COLO668 (cell line): ENCODE measurements around the gene LRRC4B.

Source experiments
- DNase-seq: peaks from one replicate; lab custom pipeline; 2025; ENCODE audit not compliant: unreplicated experiment; lab: John Stamatoyannopoulos, UW

The LRRC4B gene

DNA sequence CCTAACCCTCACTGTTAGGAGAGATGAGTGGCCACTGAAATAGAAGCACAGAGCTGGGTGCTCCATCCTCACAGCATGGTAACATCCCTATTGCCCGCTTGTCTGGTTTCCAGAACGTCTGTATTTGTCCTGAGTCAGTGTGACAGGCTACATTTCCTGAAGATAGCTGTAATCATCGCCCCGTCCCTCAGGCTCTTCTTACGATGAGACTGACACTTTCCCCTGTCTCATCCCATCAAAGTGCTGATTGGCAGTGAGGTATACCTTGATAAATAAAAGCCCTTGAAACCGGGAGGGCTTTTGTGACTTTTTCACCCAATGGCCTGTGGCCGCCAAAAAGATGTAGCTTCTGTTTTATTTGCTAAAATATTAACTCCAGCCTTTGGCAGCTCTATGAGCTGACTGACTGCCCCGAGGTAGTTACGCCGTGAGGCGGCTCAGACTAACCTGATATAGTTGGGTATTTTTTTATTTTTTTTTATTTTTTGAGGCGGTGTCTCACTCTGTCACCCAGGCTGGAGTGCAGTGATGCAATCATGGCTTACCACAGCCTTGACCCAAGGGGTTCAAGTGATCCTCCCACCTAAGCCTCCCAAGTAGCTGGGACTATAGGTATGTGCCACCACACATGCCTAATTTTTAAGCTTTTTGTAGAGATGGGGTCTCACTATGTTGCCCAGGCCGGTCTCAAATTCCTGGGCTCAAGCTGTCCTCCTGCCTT is 5.7 kb upstream of the LRRC4B start:
- DNase-seq = no peak

DNA sequence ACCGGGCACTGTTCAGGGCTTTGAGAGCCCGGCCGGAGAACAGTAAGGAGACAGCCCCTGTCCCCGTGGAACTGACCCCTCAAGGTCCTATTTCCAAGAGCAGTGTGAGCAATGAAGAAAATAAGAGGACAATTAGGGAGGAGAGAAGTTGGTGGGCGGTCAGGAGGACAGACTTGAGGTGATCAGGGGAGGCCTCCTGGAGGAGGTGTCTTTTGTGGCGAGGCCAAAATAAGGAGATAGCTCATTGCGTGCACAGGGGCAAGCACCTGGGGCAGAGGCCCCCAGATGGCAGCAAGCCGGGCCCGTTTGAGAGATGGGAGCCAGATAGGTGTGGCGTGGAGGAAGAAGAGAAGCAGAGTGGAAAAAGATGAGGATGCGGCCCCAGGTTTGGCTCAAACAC is 2.8 kb upstream of the LRRC4B start:
- no peak for DNase-seq

DNA sequence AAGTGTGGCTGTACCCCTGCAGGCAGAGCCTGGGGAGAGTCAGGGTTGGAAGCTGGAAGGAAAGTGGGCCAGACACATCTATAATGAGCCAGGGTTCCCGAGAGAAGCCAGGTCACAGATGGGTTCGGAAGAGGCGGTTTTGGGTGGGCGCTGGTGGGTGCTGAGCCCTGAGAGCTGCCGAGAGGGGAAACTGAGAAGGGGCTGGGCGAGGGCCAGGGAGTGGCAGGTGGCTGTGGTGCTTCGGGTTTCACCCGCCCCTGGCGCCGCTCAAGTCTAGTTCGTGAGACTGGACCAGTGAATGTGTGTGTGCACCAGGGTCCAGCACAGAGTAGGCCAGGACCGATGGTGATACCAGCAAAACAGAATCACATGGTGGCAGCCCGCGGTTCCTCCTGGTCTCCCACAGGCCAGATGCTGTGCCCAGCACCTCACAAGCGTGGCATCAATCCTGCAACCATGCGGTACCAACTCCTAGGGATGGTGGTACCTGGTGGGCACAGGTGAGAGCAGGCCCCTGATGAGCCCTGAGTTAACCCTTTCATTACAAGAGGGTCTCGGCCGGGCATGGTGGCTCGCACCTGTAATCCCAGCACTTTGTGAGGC is 1.8 kb upstream of the LRRC4B start:
- DNase-seq = no peak

DNA sequence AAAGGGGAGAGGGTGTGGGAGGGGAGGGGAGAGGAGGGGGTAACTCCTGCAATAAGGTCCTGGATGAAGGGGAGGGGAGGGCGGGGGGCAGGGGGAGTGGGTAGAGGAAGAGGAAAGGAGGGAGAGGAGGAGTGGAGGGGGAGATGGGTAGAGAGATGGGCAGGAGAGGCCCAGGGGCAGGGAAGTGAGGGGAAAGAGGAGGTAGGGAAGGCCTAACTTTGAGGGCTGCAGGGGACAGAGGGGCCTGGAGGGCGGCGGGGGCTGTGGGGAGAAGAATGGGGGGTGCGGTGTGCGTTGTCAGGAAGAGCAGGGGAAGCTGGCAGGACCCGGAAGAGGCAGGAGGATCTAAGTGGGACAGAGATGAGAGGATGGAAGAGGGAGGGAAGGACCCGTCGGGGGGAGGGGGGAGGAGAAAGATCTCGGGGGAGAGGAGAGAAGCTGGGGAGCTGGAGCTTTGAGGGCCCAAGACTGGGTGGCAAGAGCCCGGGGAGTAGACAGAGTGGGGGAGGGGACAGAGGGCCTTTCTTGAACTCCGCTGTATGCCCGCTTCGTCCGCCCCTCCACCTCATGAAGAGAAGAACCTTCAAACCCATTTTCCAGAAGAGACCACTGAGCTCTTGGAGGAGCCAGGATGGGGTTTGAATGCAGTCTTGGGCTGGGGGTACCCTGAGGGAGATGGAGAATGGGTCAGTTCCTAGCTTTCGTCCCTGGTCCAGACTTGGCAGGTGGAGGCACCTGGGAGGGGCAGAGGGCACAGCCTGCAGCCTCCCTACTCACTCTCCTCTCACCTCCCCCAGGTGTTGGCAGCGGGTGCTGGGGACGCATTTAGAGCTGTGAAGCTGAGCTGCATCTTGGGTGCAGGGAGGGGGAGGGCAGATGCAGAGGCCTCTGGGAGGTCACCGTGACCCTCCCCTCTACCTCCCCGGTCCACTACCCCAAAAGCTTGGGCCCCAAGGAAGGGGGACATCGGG is 778 bp upstream of the LRRC4B start:
- no peak for DNase-seq

DNA sequence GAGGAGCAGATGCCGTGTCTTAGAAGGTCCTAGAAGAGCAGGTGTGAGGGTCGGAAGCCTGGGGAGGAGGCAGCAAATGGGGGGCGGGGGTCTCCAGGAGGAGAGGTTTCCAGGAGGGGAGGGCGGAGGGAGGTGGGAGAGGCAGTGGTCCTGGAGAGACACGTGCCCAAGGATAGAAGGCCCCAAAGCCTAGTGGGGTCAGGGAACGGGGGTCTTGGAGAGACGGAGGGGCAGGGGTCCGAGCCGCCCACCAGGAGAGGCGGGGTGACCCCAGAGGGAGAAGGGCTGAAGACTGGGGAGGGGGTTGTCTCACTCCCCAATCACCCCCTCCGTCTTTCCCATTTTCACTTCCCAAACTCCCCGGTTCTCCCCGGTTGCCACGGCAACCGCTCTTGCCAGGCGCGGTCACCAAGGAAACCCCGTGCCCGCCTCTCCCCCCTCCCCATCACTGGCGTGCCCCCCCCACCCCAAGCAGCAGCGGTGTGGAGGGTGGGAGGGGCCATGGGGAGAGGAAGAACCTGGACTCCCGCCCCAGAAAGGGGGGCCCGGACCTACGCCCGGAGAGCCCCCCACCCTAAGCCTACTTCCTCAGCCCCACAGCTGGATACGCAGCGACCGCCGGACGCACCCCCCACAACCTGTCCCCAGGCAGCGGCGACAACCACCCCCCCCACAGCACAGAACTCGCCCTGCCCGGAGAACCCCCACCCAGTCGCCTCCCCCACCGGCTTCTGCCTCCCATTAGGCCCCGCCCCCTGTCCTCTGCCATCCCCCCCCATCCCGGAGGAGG is 988 bp downstream of the LRRC4B start:
- peak; percentile 26 for DNase-seq

DNA sequence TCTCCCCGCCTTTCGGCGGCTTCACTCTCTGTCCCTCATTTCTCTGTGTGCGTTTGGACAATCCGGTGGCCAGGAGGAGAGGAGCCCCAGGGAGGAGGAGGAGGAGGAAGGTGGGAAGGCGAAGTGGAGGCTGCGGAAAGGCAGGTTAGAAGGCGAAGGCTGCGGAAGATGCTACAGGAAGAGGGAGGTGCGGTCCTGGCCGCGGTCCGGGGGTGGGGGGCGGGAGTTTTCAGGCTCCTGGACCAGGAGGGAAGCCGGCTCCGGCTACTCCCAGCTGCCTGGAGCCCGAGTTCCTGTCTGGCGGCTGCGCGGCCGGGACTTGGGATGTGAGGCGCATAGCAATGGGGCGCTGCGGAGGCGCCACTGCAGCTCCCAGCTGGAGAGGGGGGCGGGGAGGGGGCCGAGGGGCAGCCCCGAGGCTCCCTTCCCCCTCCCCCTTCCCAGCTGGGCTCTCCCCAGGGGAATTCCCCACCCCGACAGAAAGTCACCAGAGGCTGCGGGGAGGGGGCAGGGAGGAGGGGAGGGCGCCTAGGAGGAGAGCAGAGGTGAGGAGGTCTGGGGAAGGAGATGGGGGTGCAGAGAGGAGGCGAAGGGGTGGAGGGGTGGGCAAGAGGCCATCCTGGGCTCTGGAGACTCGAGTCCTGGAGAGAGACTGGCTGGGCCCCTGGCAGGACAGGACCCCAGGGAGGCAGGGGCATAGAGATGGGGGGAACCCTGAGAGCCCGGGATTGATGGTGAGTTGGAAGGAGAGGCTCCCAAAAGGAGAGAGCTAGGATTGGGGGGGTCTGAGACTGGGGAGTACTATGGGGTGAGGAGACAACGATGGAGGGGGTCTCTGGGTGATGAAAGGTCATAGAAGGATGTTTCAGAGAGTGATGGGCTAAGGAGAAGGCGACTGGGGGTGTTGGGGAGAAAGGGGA is 2.0 kb downstream of the LRRC4B start:
- peak; percentile 22 for DNase-seq

DNA sequence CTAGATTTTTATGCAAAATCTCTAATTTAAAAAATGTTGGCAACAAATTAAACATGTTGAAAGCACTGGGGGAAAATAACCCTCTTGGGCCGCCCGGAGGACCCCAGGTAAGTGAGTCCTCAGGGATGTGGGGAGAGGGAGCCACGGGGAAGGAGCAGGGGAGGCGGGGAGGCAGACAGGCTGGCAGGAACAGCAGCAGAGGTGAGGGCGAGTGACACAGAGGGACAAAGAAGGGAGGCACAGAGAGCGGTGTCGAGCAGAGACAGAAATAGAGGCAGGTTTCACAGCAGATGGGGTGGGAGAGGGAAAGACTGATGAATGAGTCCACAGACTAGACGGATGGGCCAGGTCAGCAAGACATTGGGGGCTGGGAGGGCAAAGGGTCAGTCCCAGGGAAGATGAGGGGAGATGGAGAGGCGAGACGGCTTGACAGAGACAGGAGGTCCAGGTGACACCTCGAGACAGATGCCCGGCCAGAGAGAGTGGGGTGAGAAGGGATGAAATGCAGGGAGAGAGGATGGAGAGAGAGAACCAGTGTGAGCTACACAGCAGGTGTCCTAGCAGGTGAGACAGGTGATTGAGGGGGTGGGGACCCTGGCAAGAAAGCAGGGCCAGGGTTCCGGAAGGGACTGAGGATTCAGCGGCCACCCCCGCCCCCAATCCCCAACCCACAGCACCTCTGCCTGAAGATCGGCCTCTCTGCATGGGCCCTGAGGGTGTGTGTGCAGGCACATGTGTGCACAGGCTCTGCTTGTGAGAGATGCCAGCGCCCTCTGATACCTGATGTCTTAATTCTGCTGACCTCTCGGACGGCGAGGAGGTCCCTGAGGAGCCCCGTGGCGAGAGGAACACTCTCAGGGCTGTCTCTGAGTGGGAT is 3.8 kb downstream of the LRRC4B start:
- no peak for DNase-seq

DNA sequence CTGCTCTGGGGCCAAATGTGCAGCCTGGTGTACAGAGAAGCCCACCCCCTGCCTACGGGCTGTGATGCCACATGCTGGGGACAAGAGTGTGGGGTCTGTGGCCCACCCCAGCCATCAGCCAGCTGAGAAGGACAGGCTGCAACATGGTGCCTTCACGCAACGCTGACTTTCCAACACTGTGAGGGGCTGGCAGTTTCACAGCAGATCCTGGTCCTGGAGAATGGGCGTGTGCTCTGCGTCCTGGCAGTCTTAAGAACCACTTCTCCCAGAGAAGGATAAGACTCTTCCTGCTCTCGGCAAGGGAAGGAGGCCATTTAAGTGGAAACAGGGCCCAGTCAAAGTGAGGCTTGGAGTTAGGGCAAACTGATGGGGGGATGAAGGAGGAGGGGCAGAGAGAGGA is 4.6 kb downstream of the LRRC4B start:
- no peak for DNase-seq

DNA sequence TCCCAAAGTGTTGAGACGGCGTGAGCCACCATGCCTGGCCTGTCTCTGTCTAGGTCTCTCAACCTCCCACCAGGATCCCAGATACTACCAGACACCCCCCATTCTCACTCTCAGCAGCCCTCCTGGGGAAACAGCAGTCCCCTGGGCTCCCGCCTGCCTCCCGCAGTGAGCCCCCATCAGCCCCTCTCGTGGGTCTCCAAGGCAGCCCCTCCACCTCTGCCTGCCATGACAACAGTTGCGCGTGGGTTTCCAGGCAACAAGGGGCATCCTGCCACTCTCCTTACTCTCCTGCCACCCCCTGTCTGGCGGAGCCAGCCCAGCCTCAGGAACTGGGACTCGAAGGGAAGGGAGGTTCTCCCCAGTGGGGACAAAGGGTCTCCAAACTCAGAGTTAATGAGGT is 5.2 kb downstream of the LRRC4B start:
- no peak for DNase-seq

DNA sequence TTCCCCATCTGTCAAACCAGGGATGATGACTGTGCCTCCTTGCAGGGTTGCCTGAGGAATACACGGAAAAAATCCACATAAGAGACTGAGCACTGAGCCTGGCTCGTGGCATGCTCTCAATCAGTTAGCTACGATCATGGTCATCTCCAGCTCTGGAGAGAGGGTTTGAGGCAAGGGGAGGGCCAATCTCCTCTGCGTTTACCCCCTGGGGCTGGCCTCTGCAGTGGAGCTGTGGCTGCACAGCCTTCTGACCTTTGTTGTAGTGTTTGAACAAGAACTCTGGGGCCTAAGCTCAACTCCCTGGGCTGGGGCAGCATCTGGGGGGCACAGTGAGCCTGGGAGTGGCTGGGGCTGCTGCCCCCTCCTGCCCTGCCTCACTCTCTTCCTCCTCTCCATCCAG is 5.9 kb downstream of the LRRC4B start:
- DNase-seq = no peak

DNA sequence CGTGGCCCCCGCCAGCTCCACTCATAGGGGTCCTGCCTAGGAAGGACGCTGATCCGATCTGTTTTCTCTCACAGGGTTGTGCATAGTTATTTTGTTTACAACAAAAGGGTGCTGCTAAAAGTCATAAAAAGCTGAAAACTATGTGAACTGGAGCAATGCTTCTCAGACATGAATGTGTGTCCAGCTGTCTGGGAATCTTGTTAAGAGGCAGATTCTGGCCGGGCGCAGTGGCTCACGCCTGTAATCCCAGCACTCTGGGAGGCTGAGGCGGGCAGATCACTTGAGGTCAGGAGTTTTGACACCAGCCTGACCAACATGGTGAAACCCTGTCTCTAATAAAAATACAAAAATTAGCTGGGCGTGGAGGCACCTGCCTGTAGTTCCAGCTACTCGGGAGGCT is 8.6 kb downstream of the LRRC4B start:
- no peak for DNase-seq

DNA sequence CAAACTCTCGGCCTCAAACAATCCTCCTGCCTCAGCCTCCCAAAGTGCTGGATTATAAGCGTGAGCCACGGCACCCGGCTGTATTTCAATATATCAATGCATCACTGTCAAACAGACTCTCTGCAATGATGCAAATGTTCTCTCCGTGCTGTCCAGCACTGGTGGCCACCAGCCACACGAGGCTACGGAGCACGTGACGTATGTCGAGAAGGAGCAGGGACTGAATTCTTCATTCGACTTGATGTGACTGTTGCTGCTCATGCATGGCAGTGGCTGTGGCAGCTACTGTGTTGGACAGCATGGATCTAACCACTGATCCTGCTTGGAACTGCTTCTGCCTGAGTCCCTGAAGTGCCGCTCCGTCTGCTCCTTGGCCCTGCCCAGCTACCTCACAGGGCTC is 9.8 kb downstream of the LRRC4B start:
- DNase-seq = no peak

DNA sequence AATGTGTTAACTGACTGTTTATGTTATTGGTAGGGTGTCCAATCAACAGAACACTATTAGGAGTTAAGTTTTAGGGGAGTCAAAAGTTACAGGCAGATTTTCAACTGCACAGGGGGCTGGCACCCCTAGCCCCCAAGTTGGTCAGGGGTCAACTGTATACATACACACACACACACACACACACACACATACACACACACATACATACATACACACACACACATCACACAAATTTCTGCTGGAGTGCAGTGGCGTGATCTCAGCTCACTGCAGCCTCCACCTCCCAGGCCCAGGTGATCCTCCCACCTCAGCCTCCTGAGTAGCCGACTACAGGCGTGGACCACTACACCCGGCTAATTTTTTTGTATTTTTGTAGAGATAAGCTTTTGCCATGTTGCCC is 10.2 kb downstream of the LRRC4B start:
- no peak for DNase-seq

DNA sequence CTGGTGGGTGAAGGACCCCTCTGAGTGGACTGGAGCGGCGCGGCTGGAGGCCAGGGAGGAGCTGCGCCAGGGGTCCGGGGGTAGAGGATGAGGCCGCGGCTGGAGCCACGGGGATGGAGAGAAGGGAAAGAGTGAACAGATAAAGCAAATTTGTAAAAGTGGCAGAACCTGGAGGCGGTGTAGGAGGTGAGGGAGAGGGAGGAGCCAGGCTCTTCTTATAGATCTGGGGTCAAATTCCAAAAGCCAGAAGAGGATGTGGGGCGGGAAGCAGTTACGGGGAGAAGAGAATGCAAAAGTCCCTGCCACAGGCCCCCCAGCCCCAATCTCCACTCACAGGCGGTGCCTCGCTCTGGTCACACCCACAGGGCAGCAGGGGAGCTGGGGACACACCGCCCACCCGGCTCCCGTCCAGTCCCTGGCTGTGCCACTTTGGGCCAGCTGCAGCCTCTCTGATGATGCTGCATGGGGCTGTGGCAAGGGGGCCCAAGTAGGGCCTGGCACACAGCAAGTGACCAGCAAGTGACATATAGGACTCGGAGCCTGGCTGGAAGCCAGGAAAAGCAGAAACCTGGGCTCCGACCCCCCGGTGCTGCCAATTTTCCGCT is 11.1 kb downstream of the LRRC4B start:
- no peak for DNase-seq

DNA sequence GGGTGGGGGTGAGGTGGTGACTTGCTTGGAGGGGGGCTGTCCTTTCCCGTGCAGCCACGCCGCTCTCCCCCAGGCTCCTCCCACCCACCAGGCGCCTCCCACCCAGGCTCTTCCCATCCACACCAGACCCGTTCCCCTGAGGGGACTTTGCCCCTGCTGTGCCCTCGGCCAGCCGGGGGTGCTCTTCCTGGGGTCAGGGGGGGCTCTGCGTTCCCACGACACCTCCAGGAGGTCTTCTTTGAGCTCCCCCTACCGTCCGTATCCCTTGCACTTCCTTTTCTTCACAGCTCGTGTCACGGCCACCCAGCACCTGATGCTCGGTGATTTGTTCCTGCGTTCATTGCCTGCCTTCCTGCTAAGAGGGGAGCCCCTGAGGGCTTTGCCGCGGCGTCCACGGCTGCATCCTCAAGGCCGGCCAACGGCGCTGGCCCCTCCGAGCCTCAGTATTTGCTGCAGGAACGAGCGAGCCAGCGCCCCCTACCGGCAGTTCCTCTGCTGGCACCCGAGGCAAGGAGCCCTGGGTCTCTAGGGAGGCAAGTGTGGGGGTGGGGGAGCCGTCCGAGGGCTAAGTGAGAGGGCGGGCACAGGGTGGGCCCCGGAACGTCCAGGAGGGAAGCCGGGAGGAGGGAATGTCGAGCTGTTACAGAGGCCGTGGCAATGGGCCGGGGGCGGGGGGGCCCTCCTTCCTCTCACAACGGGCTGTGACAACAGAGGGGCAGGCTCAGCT is 11.8 kb downstream of the LRRC4B start:
- peak; percentile 51 for DNase-seq

DNA sequence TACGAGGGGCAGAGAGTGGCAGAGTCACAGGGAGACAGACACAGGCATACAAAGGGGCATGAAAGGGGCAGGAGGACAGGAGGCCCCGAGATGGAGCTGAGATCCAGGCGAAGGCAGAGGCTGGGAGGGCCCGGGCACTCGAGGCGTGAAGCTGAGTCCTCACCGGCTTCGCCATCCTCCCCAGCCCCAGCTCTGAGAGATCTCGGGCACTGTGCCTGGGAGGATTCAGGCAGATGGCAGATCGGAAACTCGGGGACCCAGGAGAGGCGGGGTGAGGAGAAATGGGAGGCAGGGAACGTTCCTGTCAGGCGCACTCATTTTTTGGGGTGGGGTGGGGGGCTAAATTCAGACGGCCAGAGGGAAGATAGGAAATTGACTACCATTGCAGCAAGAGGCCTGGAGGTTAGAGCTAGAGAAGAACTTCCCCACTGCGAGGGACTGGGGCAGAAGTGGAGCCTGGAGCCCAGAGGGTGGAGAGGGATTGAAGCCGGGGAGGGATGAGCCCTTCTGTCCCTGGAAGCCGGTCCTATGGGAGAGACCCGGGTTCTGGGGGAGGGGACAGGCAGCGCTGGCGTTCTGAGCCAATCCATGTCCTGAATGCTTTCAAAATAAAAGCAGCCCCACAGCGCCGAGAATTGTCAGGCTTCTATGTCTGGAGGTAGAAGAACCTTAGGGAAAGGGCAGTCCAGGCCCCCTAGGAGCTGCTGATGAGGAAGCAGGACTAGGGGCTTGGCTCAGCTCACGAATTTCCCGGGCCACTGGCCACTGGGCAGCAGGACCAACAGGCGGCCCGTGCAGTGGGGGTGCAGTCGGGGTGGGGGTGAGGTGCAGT is 12.6 kb downstream of the LRRC4B start:
- DNase-seq = no peak

DNA sequence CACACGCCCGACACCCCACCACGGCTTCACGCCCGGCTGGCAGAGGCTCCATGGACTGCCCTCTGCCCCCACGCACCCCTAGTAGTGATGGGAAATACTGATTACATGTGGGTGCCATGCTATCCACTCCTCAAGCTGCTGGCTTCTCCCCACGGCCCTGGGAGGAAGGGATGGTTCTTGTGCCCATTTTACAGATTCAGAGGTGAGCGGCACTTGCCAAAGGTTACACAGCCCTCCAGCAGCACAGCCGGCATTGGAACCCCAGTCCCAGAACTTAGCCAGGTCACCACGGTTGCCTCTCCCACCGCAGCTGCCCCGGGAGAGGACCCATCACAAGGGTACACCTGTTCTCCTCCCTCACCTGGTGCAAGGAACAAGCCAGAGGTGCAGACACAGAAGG is 13.2 kb downstream of the LRRC4B start:
- no peak for DNase-seq
